Activated T-helper 1 cell treated with Interleukin-2 at 50 U/mL for 16 hours (primary cell): ENCODE data around the gene PJA2.

Source experiments
- DNase-seq: peaks from one replicate; pipeline ENCODE4 v3.0.0-alpha.2; 2020; ENCODE audit warnings: low read depth

The PJA2 gene

DNA sequence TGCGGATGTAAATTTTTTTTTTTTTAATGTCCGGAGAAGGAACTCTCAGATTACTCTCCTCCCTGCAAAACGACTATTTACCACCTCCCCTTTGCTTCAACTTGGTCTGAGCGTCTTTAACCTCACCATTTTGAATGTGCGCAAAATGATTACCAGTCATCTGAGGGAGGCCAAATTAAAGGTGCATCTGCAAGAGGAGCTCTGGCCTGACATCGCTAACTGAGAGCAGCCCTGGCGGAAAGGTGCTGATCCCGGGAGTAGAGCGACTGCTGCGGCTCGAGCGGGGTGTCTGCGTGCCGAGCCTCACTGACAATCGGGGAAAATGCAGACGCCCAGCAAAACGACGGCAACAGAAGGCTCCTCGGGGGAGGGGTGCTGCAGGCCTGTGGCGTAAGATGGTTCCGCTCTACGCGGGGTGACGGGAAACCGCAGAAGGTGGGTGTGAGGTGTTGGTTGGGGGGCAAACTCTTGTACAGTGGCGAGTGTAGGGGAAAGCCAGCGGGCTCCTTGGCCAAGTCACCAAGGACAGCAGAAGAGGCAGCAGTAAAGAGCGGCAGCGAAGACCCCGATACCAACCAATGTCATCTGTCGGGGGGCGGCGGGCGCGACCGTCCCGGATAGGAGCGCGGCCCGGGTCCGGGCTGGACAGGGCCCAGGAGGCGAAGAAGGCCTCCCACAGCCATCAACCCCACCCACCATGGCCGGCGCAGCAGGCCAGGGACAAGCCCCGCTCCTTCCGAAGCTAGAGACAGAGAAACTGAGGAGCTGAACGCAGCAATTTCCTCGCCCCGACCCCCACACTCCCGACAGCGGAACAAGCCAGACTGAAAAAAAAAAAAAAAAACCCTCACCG is 557 bp downstream of the PJA2 start:
- peak; percentile 71 for DNase-seq

DNA sequence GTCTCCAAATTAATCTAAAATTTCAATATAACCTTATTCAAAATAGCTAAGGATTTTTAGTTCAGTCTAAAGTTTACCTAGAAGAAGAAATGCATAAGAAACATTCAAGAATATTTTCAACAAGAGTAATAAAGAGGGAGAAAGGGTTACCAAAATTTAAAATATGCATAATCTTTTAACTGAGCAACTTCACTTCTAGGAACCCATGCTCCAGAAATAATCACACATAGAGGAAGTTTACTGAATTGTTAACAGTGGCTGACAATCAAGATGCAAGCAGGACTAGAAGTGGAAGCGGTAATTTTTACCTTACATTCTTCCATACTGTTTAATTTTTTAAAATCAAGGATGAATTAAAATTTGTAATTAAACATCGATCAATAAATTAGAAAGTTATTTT is 1.9 kb downstream of the PJA2 start:
- no peak for DNase-seq

- no peak for DNase-seq
These were observed 3.1 kb downstream of the PJA2 start for GRCh38 chr5:109406719-109407118.

GRCh38 chr5:109404428-109404960 is 5.3 kb downstream of the PJA2 start:
- no peak for DNase-seq

- no peak for DNase-seq
These were observed 6.3 kb downstream of the PJA2 start for GRCh38 chr5:109403469-109403868.

DNA sequence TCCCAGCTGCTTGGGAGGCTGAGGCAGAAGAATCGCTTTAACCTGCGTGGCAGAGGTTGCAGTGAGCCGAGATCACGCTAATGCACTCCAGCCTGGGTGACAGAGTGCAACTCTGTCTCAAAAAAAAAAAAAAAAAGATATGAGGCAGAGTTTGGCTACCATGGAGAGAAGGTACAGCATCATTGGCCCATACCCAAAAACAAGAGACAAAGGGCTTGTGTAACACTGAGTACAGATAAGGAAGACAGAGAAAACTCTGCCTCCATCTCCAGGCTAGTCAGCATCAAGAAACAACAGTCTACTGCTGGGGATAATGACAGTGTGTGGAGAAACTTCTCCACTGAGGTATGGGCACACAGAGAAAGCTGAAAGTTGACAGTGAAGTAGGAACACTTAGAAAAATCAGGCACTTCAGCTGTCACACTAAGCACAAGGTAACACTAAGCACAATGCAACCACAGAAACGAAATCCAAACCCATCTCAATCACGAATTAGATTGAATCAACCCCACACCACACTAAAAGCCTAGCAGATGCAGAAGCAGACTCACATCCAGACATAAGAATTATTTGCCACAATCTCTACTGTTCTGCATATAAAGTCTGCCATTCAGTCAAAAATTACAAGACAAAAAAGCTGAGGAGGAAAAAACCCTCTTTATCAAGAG is 10.5 kb downstream of the PJA2 start:
- no peak for DNase-seq

- DNase-seq, result no peak
These were observed 12.8 kb downstream of the PJA2 start for GRCh38 chr5:109396965-109397364.

DNA sequence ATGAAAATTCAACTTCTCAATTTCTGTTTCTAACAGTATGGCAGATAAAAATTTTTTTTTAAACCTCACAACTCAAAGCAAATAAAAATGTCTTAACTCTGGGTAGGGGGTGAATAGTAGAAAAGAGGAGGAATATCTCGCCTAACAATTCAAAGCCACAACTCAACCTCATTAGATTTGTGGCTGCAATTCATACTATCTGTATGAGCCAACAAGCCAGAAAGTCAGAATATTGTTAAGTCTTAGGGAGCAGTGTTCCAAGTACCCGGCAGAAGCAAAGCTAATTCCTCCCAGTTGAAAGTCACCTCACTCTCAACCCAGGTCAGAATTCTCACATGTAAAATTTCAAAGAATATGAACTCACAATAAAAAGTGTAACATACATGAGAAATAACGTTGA is 15.0 kb downstream of the PJA2 start:
- no peak for DNase-seq

DNA sequence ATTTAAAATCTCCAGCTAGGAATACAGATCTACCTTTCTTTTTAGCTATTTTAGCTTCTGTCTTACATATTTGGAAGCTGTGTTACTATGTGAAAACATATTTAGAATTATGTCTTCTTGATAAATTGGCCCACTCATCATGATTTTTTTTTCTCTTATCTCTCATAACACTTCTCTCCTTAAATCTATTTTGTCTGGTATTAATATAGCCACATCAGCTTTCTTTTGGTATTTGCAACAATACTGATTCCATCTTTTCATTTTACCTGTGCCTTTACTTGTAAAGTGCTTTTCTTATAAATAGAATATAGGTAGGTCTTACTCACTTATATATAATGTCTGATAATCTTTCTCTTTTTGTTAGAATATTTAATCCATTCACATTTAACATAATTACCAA is 19.6 kb downstream of the PJA2 start:
- no peak for DNase-seq

GRCh38 chr5:109388407-109388806 is 21.4 kb downstream of the PJA2 start:
- no peak for DNase-seq

DNA sequence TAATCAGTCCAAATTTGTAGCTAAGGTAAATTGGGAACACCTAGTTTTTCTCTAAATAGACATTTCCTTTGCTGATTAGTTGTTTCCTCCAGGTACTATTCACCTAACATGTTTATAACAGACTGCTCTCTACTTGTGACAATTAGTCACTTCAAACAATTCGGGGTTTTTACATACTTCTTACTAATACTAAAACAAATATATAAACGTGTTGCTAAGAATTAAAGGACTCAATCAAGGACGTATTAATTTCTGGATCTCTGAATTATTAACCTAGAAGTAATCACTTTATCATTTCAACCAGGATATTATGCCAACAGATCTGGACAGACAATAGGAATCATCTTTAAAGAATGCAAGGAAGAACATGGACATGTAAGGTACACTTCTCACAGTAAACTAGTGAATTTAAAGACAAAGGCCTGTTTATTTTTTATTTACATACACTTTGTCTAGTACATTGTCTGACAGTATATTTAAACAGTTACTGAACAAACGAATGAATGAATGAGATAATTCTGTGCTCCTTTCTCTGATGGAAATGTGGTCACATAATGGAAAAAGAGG is 22.3 kb downstream of the PJA2 start:
- DNase-seq, result no peak

DNA sequence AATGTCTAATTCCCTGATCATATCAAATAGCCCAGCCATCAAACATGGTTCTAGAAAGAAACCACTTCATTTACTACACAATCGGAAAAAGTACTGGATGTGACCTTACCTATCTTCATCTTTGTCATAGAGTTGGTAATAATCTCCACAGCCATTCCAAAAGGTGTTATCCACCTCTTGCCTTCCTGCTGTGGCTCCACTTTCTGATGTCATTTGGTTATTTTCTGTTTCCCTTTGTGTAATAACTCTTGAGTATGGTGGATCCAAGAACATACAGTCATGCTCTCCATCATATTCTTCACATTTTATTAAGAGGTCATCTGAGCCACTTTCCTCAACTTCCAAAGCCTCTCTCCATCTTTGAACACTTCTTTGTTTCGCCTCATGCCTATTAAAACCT is 31.7 kb downstream of the PJA2 start:
- no peak for DNase-seq

GRCh38 chr5:109374625-109375024 is 35.1 kb downstream of the PJA2 start:
- DNase-seq, result no peak

GRCh38 chr5:109373932-109374331 is 35.8 kb downstream of the PJA2 start:
- no peak for DNase-seq

GRCh38 chr5:109370343-109370742 is 39.4 kb downstream of the PJA2 start:
- no peak for DNase-seq

GRCh38 chr5:109365653-109366052 is 44.1 kb downstream of the PJA2 start:
- DNase-seq, result no peak

DNA sequence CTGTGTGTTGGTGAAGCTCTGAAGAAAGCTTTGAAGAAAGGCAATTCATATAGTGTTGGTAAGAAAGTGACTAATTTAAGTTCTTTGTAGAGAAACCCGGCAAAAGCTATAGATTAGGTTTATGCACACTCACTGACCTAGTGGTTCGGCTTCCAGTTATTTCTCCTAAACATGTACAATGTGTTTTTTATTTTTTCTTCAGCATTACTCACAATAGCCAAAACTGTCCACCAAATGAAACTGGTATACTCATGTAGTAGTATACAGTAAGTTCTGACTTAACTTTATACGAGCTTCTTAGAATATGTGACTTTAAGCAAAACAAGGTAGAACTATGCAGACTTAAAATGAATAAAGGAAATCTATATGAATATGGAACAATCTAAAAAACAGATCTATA is 44.8 kb downstream of the PJA2 start:
- no peak for DNase-seq

DNA sequence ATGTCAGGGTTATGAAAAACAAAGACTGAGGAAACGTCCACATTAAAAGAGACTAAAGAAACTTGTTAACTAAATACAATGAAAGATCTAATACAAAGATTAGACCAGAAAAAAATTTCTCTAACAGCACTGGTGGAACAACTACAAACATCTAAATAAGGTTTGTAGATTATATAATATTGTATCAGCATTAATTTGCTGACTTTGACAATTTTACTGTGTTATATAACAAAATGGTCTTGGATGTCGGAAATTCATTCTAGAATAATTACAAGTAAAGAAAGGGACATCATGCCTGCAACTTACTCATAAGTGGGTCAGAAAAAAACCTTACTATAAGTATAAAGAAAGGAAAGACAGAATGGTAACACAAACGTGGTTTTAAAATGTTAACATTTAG is 50.1 kb downstream of the PJA2 start:
- DNase-seq, result no peak

DNA sequence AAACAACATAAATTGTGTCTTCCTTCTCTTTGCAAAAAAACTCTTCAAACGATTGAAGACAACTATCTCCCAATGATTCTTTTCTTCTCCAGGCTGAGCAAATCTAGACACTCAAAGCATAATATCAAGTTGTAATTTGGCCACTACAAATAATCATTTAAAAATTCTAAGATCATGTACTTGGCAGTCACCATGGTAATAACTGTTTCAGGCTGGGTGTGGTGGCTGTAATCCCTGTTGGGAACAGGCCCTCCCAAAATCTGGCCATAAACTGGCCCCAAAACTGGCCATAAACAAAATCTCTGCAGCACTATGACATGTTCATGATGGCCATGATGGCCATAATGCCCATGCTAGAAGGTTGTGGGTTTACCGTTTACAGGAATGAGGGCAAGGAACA is 52.0 kb downstream of the PJA2 start:
- DNase-seq, result no peak

DNA sequence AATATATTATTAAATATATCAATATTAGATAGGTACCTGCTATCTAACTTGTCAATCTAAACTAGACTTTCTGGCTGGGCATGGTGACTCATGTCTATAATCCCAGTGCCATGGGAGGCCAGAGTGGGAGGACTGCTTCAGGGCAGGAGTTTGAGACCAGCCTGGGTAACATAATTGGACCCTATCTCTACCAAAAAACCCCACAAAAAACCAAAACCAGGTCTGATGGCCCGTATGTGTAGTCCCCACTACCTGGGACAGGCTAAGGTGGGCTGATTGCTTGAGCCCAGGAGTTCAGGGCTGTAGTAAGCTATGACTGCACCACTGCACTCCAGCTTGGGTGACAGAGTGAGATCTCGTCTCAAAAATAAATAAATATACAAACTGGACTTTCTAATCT is 55.0 kb downstream of the PJA2 start:
- DNase-seq, result no peak

GRCh38 chr5:109351988-109352864 is 57.5 kb downstream of the PJA2 start:
- no peak for DNase-seq
